ENCODE measurements around the gene CTNNA1. TPM values are rescaled to one million over a fixed set of nuclear protein-coding genes. Genes with fewer than 3 reads are reported as not detected.

CTNNA1 gene
- polyA plus RNA-seq, 3 donors: 56.6 to 84.5 (median 66.2) TPM

DNA sequence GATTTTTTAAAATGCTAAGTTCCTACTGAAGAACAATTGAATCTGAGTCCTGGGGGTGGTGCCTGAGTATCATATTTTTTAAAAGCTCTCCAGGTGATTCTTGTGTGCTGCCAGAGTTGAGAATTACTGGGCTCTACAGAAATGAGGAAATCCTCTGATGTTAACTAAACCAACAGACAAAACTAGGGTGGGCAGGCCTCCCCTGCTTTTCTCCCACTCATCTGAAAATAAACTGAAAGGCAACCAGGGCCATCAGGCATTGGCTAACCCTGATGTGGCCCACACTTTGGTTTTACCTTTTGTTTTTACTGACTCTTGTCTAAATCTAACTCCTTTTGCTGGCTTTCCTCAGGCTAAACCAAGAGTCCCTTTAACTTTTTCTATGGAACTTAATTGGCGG is 13.3 kb upstream of the CTNNA1 start:
- Mint-ChIP-seq H3K27me3 (ENCODE audit: low read depth in 3 of 3) (peaks cover 0 to 6% (median 2%) of the 10 kb centered on the region in 3 donors), H3K4me3 (no peak overlapping the region), H3K4me1 (peaks cover 22% of the 10 kb centered on the region), H3K27ac (no peak overlapping the region), H3K36me3 (no peaks in the 10 kb centered on the region), H3K9me3 (no peaks in the 10 kb centered on the region)
- Histone ChIP-seq H3K4me1 (ENCODE audit: control insufficient read depth in 1 of 2, insufficient read depth in 2 of 2, low read length in 2 of 2) (peaks cover 12 to 14% of the 10 kb centered on the region in 2 donors), H3K9me3 (replicated peaks in 1 of 2; ENCODE audit: control insufficient read depth in 1 of 2, insufficient read depth in 1 of 2, low read length in 2 of 2) (no peaks in the 10 kb centered on the region), H3K27ac (ENCODE audit: low read depth in 1 of 2, low read length in 2 of 2) (no peak overlapping the region), H3K9ac (ENCODE audit: insufficient read depth, low read length, poor library complexity, severe bottlenecking) (no peak overlapping the region), H3K4me2 (replicated peaks; ENCODE audit: extremely low read depth, low read length, poor library complexity, severe bottlenecking) (no peak overlapping the region), H3K27me3 (ENCODE audit: control insufficient read depth in 2 of 2, insufficient read depth in 2 of 2, low read length in 2 of 2) (no peaks in the 10 kb centered on the region), H3K36me3 (replicated peaks in 1 of 2; ENCODE audit: control insufficient read depth in 1 of 2, insufficient read depth in 2 of 2, low read length in 2 of 2) (no peaks in the 10 kb centered on the region), H3K4me3 (replicated peaks in 1 of 3; ENCODE audit: low read depth in 2 of 3, low read length in 3 of 3) (no peak overlapping the region), H2AFZ (ENCODE audit: insufficient read depth, low read depth, low read length, poor library complexity, severe bottlenecking) (no peak overlapping the region), H3K79me2 (ENCODE audit: insufficient read depth, low read length) (no peaks in the 10 kb centered on the region), H4K20me1 (ENCODE audit: insufficient read depth, low read length) (no peaks in the 10 kb centered on the region)
- DNase-seq: no peak
- TF ChIP-seq, protein P1, sequence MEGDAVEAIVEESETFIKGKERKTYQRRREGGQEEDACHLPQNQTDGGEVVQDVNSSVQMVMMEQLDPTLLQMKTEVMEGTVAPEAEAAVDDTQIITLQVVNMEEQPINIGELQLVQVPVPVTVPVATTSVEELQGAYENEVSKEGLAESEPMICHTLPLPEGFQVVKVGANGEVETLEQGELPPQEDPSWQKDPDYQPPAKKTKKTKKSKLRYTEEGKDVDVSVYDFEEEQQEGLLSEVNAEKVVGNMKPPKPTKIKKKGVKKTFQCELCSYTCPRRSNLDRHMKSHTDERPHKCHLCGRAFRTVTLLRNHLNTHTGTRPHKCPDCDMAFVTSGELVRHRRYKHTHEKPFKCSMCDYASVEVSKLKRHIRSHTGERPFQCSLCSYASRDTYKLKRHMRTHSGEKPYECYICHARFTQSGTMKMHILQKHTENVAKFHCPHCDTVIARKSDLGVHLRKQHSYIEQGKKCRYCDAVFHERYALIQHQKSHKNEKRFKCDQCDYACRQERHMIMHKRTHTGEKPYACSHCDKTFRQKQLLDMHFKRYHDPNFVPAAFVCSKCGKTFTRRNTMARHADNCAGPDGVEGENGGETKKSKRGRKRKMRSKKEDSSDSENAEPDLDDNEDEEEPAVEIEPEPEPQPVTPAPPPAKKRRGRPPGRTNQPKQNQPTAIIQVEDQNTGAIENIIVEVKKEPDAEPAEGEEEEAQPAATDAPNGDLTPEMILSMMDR (IDR thresholded peaks at IDR 0.05): no peak
- 100% methylated on average over 1 of the region's 1 CpG for WGBS (ENCODE audit: insufficient coverage)
- intact Hi-C loops (cut with micrococcal nuclease): no loop called here

DNA sequence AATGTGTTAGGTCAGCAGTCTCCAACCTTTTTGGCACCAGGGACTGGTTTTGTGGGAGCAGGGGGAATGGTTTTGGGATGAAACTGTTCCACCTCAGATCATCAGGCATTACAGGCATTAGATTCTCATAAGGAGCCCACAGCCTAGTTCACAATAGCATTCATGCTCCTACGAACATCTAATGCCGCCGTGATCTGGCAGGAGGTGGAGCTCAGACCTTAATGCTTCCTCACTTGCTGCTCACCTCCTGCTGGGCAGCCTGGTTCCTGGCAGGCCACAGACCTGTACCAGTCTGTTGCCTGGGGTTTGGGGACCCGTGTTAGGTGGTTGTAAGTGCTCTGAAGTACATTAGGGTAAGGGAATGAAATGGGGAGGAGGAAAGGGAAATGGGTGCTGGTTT is 9.7 kb upstream of the CTNNA1 start:
- no peak overlapping the region for H2AFZ ChIP-seq (ENCODE audit: insufficient read depth, low read depth, low read length, poor library complexity, severe bottlenecking)
- H4K20me1 ChIP-seq (ENCODE audit: insufficient read depth, low read length): no peaks in the 10 kb centered on the region
- H3K36me3 ChIP-seq (replicated peaks in 1 of 2; ENCODE audit: control insufficient read depth in 1 of 2, insufficient read depth in 2 of 2, low read length in 2 of 2): no peaks in the 10 kb centered on the region
- no peak for DNase-seq
- WGBS (ENCODE audit: insufficient coverage): 92% methylated on average over 4 of the region's 4 CpGs
- Mint-ChIP-seq H3K27ac (no peak overlapping the region), H3K27me3 (ENCODE audit: low read depth in 3 of 3) (peaks cover under 1 to 3% (median 3%) of the 10 kb centered on the region in 3 donors), H3K9me3 (no peaks in the 10 kb centered on the region), H3K4me3 (no peak overlapping the region), H3K4me1 (peaks cover 18% of the 10 kb centered on the region), H3K36me3 (no peaks in the 10 kb centered on the region)
- H3K9me3 ChIP-seq (replicated peaks in 1 of 2; ENCODE audit: control insufficient read depth in 1 of 2, insufficient read depth in 1 of 2, low read length in 2 of 2): no peaks in the 10 kb centered on the region
- H3K4me1 ChIP-seq (ENCODE audit: control insufficient read depth in 1 of 2, insufficient read depth in 2 of 2, low read length in 2 of 2): peaks cover 12 to 14% of the 10 kb centered on the region in 2 donors
- intact Hi-C loops (cut with micrococcal nuclease): no loop called here
- no peak overlapping the region for H3K27ac ChIP-seq (ENCODE audit: low read depth in 1 of 2, low read length in 2 of 2)
- H3K4me2 ChIP-seq (replicated peaks; ENCODE audit: extremely low read depth, low read length, poor library complexity, severe bottlenecking): no peak overlapping the region
- no peaks in the 10 kb centered on the region for H3K27me3 ChIP-seq (ENCODE audit: control insufficient read depth in 2 of 2, insufficient read depth in 2 of 2, low read length in 2 of 2)
- H3K4me3 ChIP-seq (replicated peaks in 1 of 3; ENCODE audit: low read depth in 2 of 3, low read length in 3 of 3): no peak overlapping the region
- H3K79me2 ChIP-seq (ENCODE audit: insufficient read depth, low read length): no peaks in the 10 kb centered on the region
- TF ChIP-seq, protein P1 (IDR thresholded peaks at IDR 0.05): no peak
- no peak overlapping the region for H3K9ac ChIP-seq (ENCODE audit: insufficient read depth, low read length, poor library complexity, severe bottlenecking)

Data from CD14-positive monocyte (primary cell).